Measurements from ENCODE around the gene C20orf144. TPM values are rescaled to one million over a fixed set of nuclear protein-coding genes. Genes with fewer than 3 reads are reported as not detected.

Gene C20orf144
- total RNA-seq, 1 donor from 2014 or later, result 0.16 TPM

- Mint-ChIP-seq H3K9me3 (no peaks in the 10 kb centered on the region), H3K27me3 (no peaks in the 10 kb centered on the region), H3K4me3 (peak overlapping the region; percentile 14), H3K4me1 (peaks cover 23% of the 10 kb centered on the region), H3K27ac (peak overlapping the region; percentile 74), H3K36me3 (ENCODE audit: low read depth) (peaks cover 39% of the 10 kb centered on the region)
- intact Hi-C loops (cut with micrococcal nuclease), result loop anchor here (1.0 kb wide), 1 partner anchor 22 kb away; no protein-coding TSS in a partner anchor
- DNase-seq, result no peak
Measured at GRCh38 chr20:33709905-33710541, 47.9 kb downstream of the C20orf144 start.

GRCh38 chr20:33710681-33711445 is 48.7 kb downstream of the C20orf144 start:
- Mint-ChIP-seq H3K9me3 (no peaks in the 10 kb centered on the region), H3K4me1 (peaks cover 23% of the 10 kb centered on the region), H3K27ac (peak overlapping the region; percentile 56), H3K36me3 (ENCODE audit: low read depth) (peaks cover 39% of the 10 kb centered on the region), H3K4me3 (peak overlapping the region; percentile 14), H3K27me3 (no peaks in the 10 kb centered on the region)
- no peak for DNase-seq
- intact Hi-C loops (cut with micrococcal nuclease), result no loop called here

GRCh38 chr20:33711446-33711738 is 49.3 kb downstream of the C20orf144 start:
- no peak overlapping the region for H3K4me3 Mint-ChIP-seq
- H3K4me1 Mint-ChIP-seq, result peaks cover 23% of the 10 kb centered on the region
- no peaks in the 10 kb centered on the region for H3K27me3 Mint-ChIP-seq
- intact Hi-C loops (cut with micrococcal nuclease), result no loop called here
- DNase-seq, result no peak
- peaks cover 39% of the 10 kb centered on the region for H3K36me3 Mint-ChIP-seq (ENCODE audit: low read depth)
- no peak overlapping the region for H3K27ac Mint-ChIP-seq
- H3K9me3 Mint-ChIP-seq, result no peaks in the 10 kb centered on the region

Other genes with a start within 250 kb of the C20orf144 start
- gene SNTA1, start 218.6 kb upstream of the C20orf144 start, total RNA-seq, result 0.91 and 1.0 TPM in 2 replicates
- 12.9 TPM in 2 replicates for gene CBFA2T2, start 172.2 kb upstream of the C20orf144 start, total RNA-seq
- 3.7 TPM in 2 replicates for gene ACTL10, start 4.6 kb downstream of the C20orf144 start, total RNA-seq
- gene NECAB3, start 12.1 kb downstream of the C20orf144 start, total RNA-seq, result 29.0 and 30.0 TPM in 2 replicates
- gene E2F1, start 24.1 kb downstream of the C20orf144 start, total RNA-seq, result 77.2 and 78.3 TPM in 2 replicates
- 5.4 and 5.5 TPM in 2 replicates for gene PXMP4, start 58.0 kb downstream of the C20orf144 start, total RNA-seq
- gene ZNF341, start 69.7 kb downstream of the C20orf144 start, total RNA-seq, result 6.1 and 7.1 TPM in 2 replicates
- 95.6 and 102 TPM in 2 replicates for gene CHMP4B, start 149.0 kb downstream of the C20orf144 start, total RNA-seq

Data from activated CD4-positive, alpha-beta T cell treated with anti-CD3 and anti-CD28 coated beads, Interleukin-2, amount 10 ng/mL, durations not matched to agents 24 days and 14 days (primary cell).